SU-DHL-6 (cell line): Measurements from ENCODE around the gene ADAMTS10.

Experiments used
- H2AFZ ChIP-seq: fragments of 200-600 bp; sonication (generic); 2 replicates; pipeline ENCODE4 v1.6.1; 2014; ENCODE audit warnings: low read depth, mild to moderate bottlenecking, moderate library complexity, mixed read lengths, antibody characterized with exemption, low read length; ENCODE audit not compliant: severe bottlenecking
- H3F3A ChIP-seq: fragments of 200-600 bp; shearing (Covaris generic); 2 replicates; pipeline ENCODE4 v1.6.0; 2016; ENCODE audit warnings: antibody characterized with exemption, mild to moderate bottlenecking; ENCODE audit not compliant: insufficient read depth
- H3K27ac ChIP-seq: fragments of 200-600 bp; sonication (generic); 2 replicates; pipeline ENCODE4 v1.5.1; 2016; ENCODE audit warnings: low read depth, mild to moderate bottlenecking, low read length, moderate library complexity, mixed read lengths
- H3K27me3 ChIP-seq: fragments of 200-600 bp; sonication (generic), shearing (Covaris generic); 2 replicates; pipeline ENCODE4 v1.6.0; 2014; ENCODE audit warnings: mild to moderate bottlenecking, low read length
- H3K36me3 ChIP-seq: fragments of 200-600 bp; sonication (generic); 2 replicates; pipeline ENCODE4 v1.6.1; 2014; ENCODE audit warnings: mild to moderate bottlenecking, low read length, mixed read lengths
- H3K4me2 ChIP-seq: fragments of 300-600, 200-600 bp; shearing (Covaris generic), sonication (generic); 2 replicates; pipeline ENCODE4 v1.6.0; 2014; ENCODE audit warnings: low read length, low read depth, mild to moderate bottlenecking; ENCODE audit not compliant: poor library complexity, severe bottlenecking
- H3K4me3 ChIP-seq: fragments of 200-600 bp; sonication (generic); 2 replicates; pipeline ENCODE4 v1.5.1; 2014; ENCODE audit warnings: antibody characterized with exemption, low read length, mild to moderate bottlenecking, mixed read lengths; ENCODE audit not compliant: insufficient read depth, poor library complexity, severe bottlenecking
- H3K79me2 ChIP-seq: fragments of 200-600 bp; sonication (generic); 2 replicates; pipeline ENCODE4 v1.6.1; 2014; ENCODE audit warnings: mild to moderate bottlenecking, low read length, moderate library complexity; ENCODE audit not compliant: insufficient read depth
- H3K9ac ChIP-seq: fragments of 200-600 bp; sonication (generic); 2 replicates; pipeline ENCODE4 v1.7.0; 2014; ENCODE audit warnings: mild to moderate bottlenecking, low read length
- H3K9me2 ChIP-seq: fragments of 200-600 bp; sonication (generic); replicated peaks from 2 replicates; pipeline ENCODE4 v1.6.1; 2014; ENCODE audit warnings: low read length; ENCODE audit not compliant: insufficient read depth
- H3K9me3 ChIP-seq: fragments of 200-600 bp; sonication (generic); 2 replicates; pipeline ENCODE4 v1.6.1; 2014; ENCODE audit warnings: low read length, mixed read lengths; ENCODE audit not compliant: insufficient read depth
- H4K20me1 ChIP-seq: fragments of 200-600 bp; sonication (generic); 2 replicates; pipeline ENCODE4 v1.6.1; 2014; ENCODE audit warnings: low read depth, mild to moderate bottlenecking, antibody characterized with exemption, low read length, moderate library complexity, mixed read lengths
- EZH2phosphoT487 ChIP-seq: fragments of 200-600 bp; sonication (generic), shearing (Covaris generic); conservative IDR thresholded peaks from 2 replicates; pipeline ENCODE4 v1.6.1; 2018; ENCODE audit warnings: mild to moderate bottlenecking, antibody characterized with exemption, low read length, moderate library complexity, mixed read lengths
- TF ChIP-seq, protein P1 (sequence below): fragments of 200-600 bp; sonication (generic); IDR thresholded peaks from one replicate; pipeline ENCODE4 v1.5.1; 2017; ENCODE audit warnings: antibody characterized with exemption, mild to moderate bottlenecking, low read length, moderate library complexity; ENCODE audit not compliant: insufficient read depth, poor library complexity, severe bottlenecking

Gene ADAMTS10

DNA sequence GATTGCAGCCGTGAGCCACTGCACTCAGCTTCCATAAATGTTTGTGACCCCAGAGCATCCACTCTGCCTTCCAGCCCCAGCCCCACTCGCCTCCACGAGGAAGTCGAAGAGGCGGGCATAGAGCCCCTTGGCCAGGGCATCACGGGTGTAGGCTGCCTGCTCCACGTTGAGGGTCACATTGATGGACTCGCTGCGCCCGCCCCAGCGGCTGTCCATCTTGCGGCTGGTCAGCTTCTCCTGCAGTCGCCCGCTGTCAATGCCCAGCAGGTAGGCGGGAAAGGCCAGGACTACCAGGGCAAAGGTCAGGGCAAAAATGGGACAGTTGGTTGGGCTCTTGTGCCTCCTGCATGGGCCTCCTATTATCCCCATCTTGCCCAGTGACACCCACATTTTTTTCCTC is 60.4 kb downstream of the ADAMTS10 start:
- no peaks in the 10 kb centered on the region for H3F3A ChIP-seq
- no peaks in the 10 kb centered on the region for H3K9me3 ChIP-seq
- H3K4me3 ChIP-seq: no peak overlapping the region
- no peak overlapping the region for H3K9ac ChIP-seq
- H3K9me2 ChIP-seq: no peaks in the 10 kb centered on the region
- H3K27ac ChIP-seq: no peak overlapping the region
- TF ChIP-seq EZH2phosphoT487: no peak
- TF ChIP-seq, protein P1, sequence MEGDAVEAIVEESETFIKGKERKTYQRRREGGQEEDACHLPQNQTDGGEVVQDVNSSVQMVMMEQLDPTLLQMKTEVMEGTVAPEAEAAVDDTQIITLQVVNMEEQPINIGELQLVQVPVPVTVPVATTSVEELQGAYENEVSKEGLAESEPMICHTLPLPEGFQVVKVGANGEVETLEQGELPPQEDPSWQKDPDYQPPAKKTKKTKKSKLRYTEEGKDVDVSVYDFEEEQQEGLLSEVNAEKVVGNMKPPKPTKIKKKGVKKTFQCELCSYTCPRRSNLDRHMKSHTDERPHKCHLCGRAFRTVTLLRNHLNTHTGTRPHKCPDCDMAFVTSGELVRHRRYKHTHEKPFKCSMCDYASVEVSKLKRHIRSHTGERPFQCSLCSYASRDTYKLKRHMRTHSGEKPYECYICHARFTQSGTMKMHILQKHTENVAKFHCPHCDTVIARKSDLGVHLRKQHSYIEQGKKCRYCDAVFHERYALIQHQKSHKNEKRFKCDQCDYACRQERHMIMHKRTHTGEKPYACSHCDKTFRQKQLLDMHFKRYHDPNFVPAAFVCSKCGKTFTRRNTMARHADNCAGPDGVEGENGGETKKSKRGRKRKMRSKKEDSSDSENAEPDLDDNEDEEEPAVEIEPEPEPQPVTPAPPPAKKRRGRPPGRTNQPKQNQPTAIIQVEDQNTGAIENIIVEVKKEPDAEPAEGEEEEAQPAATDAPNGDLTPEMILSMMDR: no peak
- H3K36me3 ChIP-seq: no peaks in the 10 kb centered on the region
- H3K27me3 ChIP-seq: no peaks in the 10 kb centered on the region
- H2AFZ ChIP-seq: no peak overlapping the region
- H3K4me2 ChIP-seq: no peak overlapping the region
- H3K79me2 ChIP-seq: no peaks in the 10 kb centered on the region
- H4K20me1 ChIP-seq: no peaks in the 10 kb centered on the region

- Histone ChIP-seq H3K9me3 (no peaks in the 10 kb centered on the region), H3K79me2 (no peaks in the 10 kb centered on the region), H3K36me3 (no peaks in the 10 kb centered on the region), H3K9ac (no peak overlapping the region), H4K20me1 (no peaks in the 10 kb centered on the region), H3K27me3 (no peaks in the 10 kb centered on the region), H2AFZ (no peak overlapping the region), H3K27ac (no peak overlapping the region), H3K4me3 (no peak overlapping the region), H3K4me2 (no peak overlapping the region), H3F3A (no peaks in the 10 kb centered on the region), H3K9me2 (no peaks in the 10 kb centered on the region)
- TF ChIP-seq, protein P1: no peak
- TF ChIP-seq EZH2phosphoT487: no peak
Measured at GRCh38 chr19:8545743-8546142, 64.8 kb downstream of the ADAMTS10 start.

DNA sequence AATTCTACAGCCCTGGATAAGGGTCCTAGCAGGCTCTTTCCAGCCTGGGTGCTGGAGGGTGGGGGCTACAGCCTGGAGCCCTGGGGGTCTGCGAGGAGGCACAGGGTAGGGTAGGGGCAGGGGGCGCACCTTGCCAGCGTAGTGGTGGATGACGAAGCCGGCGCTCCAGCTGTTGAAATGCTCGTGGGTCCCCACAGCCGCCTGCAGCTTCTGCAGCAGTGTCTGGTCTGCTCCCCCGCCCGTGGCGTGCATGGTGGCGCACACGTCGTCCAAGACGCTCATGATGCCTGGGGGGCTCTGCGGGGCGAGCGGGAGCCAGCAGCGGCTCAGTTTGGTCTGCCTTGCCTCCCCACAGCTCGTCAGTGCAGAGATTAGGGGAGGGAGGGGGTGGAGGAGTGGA is 66.3 kb downstream of the ADAMTS10 start:
- Histone ChIP-seq H3K4me2 (no peak overlapping the region), H4K20me1 (no peaks in the 10 kb centered on the region), H3K36me3 (no peaks in the 10 kb centered on the region), H3K27me3 (no peaks in the 10 kb centered on the region), H3K4me3 (no peak overlapping the region), H3K9ac (no peak overlapping the region), H2AFZ (no peak overlapping the region), H3K9me3 (no peaks in the 10 kb centered on the region), H3F3A (no peaks in the 10 kb centered on the region), H3K9me2 (no peaks in the 10 kb centered on the region), H3K79me2 (no peaks in the 10 kb centered on the region), H3K27ac (no peak overlapping the region)
- no peak for TF ChIP-seq EZH2phosphoT487
- TF ChIP-seq, protein P1: no peak
